ENCODE measurements around the gene ZDHHC14.

The ZDHHC14 gene

GRCh38 chr6:157634546-157634945 lies 253.6 kb downstream of the ZDHHC14 start:
- DNase-seq = no peak

- DNase-seq = no peak
Observed at GRCh38 chr6:157635388-157636244, 254.6 kb downstream of the ZDHHC14 start.

GRCh38 chr6:157637516-157637915 lies 256.5 kb downstream of the ZDHHC14 start:
- no peak for DNase-seq

- no peak for DNase-seq
Observed at GRCh38 chr6:157637941-157638662, 257.1 kb downstream of the ZDHHC14 start.

- DNase-seq = no peak
Observed at GRCh38 chr6:157638779-157639178, 257.8 kb downstream of the ZDHHC14 start.

- no peak for DNase-seq
Observed at GRCh38 chr6:157640746-157641451, 259.9 kb downstream of the ZDHHC14 start.

GRCh38 chr6:157641837-157642236 lies 260.8 kb downstream of the ZDHHC14 start:
- DNase-seq = no peak

- no peak for DNase-seq
Observed at GRCh38 chr6:157642736-157643135, 261.7 kb downstream of the ZDHHC14 start.

- DNase-seq = no peak
Observed at GRCh38 chr6:157644043-157644810, 263.2 kb downstream of the ZDHHC14 start.

- no peak for DNase-seq
Observed at GRCh38 chr6:157645201-157645795, 264.3 kb downstream of the ZDHHC14 start.

- DNase-seq = no peak
Observed at GRCh38 chr6:157646012-157646411, 265.0 kb downstream of the ZDHHC14 start.

- no peak for DNase-seq
Observed at GRCh38 chr6:157647261-157647915, 266.4 kb downstream of the ZDHHC14 start.

- no peak for DNase-seq
Observed at GRCh38 chr6:157648561-157648960, 267.6 kb downstream of the ZDHHC14 start.

GRCh38 chr6:157649311-157650260 lies 268.6 kb downstream of the ZDHHC14 start:
- no peak for DNase-seq

- no peak for DNase-seq
Observed at GRCh38 chr6:157650261-157650640, 269.3 kb downstream of the ZDHHC14 start.

GRCh38 chr6:157650801-157651200 lies 269.8 kb downstream of the ZDHHC14 start:
- no peak for DNase-seq

GRCh38 chr6:157651731-157652490 lies 270.9 kb downstream of the ZDHHC14 start:
- DNase-seq = no peak

GRCh38 chr6:157652601-157653363 lies 271.8 kb downstream of the ZDHHC14 start:
- no peak for DNase-seq

GRCh38 chr6:157653521-157653920 lies 272.5 kb downstream of the ZDHHC14 start:
- no peak for DNase-seq

Data from stimulated activated naive CD4-positive, alpha-beta T cell treated with Interleukin-2 at 50 U/mL for 16 hours (primary cell).